SK-N-SH treated with all-trans-retinoic acid at 6 μM for 48 hours (cell line): ENCODE measurements around the gene TAMALIN.

Experiments
- ATAC-seq: fragments of 200-7000 bp; cut with Tn5 transposase; 3 replicates; pipeline ENCODE4 v1.9.1; 2020; ENCODE audit warnings: mild to moderate bottlenecking, moderate library complexity
- ARNTL ChIP-seq: fragments of 450-650 bp; formaldehyde crosslinking; IDR thresholded peaks from 2 replicates; pipeline ENCODE4 v1.5.0; 2020; ENCODE audit warnings: low read depth, mild to moderate bottlenecking, moderate library complexity, borderline replicate concordance
- BACH2 ChIP-seq: fragments of 250-450 bp; sonication (Bioruptor Pico); IDR thresholded peaks from 2 replicates; pipeline ENCODE4 v1.9.0; 2021; ENCODE audit warnings: mild to moderate bottlenecking, borderline replicate concordance
- CSDC2 ChIP-seq: fragments of 250-450 bp; sonication (Bioruptor Pico); IDR thresholded peaks from 2 replicates; pipeline ENCODE4 v1.5.0; 2020; ENCODE audit warnings: mild to moderate bottlenecking, moderate library complexity
- GLIS3 ChIP-seq: fragments of 250-450 bp; sonication (Bioruptor Pico); IDR thresholded peaks from 2 replicates; pipeline ENCODE4 v1.5.0; 2020; ENCODE audit warnings: mild to moderate bottlenecking, moderate library complexity
- ISL1 ChIP-seq: fragments of 250-450 bp; sonication (Bioruptor Pico); IDR thresholded peaks from 2 replicates; pipeline ENCODE4 v2.1.2; 2022; ENCODE audit warnings: mild to moderate bottlenecking, moderate library complexity
- OSR1 ChIP-seq: fragments of 250-450 bp; sonication (Bioruptor Pico); IDR thresholded peaks from 2 replicates; pipeline ENCODE4 v1.8.0; 2022; ENCODE audit warnings: moderate library complexity, mild to moderate bottlenecking, inconsistent platforms
- PPARA ChIP-seq: fragments of 250-450 bp; sonication (Bioruptor Pico); IDR thresholded peaks from 2 replicates; pipeline ENCODE4 v1.5.0; 2020; ENCODE audit warnings: mild to moderate bottlenecking, borderline replicate concordance
- RARB ChIP-seq: fragments of 250-450 bp; sonication (Bioruptor Pico); IDR thresholded peaks from 2 replicates; pipeline ENCODE4 v1.8.0; 2021; ENCODE audit warnings: mild to moderate bottlenecking, moderate library complexity
- TCF4 ChIP-seq: fragments of 250-450 bp; sonication (Bioruptor Pico); IDR thresholded peaks from 2 replicates; pipeline ENCODE4 v1.8.0; 2021; ENCODE audit warnings: mild to moderate bottlenecking, moderate library complexity, borderline replicate concordance
- TOX ChIP-seq: fragments of 250-450 bp; sonication (Bioruptor Pico); IDR thresholded peaks from 2 replicates; pipeline ENCODE4 v1.8.0; 2021; ENCODE audit warnings: mild to moderate bottlenecking, moderate library complexity, borderline replicate concordance
- ZC3H10 ChIP-seq: fragments of 250-450 bp; sonication (Bioruptor Pico); IDR thresholded peaks from 2 replicates; pipeline ENCODE4 v1.5.1; 2021; ENCODE audit warnings: mild to moderate bottlenecking, moderate library complexity
- ZFP30 ChIP-seq: fragments of 450-650 bp; formaldehyde crosslinking; IDR thresholded peaks from 2 replicates; pipeline ENCODE4 v1.5.0; 2022; ENCODE audit warnings: mild to moderate bottlenecking, moderate library complexity
- ZNF565 ChIP-seq: fragments of 450-650 bp; formaldehyde crosslinking; conservative IDR thresholded peaks from 2 replicates; pipeline ENCODE4 v1.5.0; 2020; ENCODE audit warnings: low read depth, mild to moderate bottlenecking, moderate library complexity
- ZNF70 ChIP-seq: fragments of 450-650 bp; formaldehyde crosslinking; IDR thresholded peaks from 2 replicates; pipeline ENCODE4 v1.5.0; 2020; ENCODE audit warnings: mild to moderate bottlenecking, moderate library complexity
- ZNF8 ChIP-seq: fragments of 450-650 bp; formaldehyde crosslinking; IDR thresholded peaks from 2 replicates; pipeline ENCODE4 v1.5.0; 2020; ENCODE audit warnings: mild to moderate bottlenecking, moderate library complexity
- TF ChIP-seq, protein P1 (sequence below): fragments of 250-450 bp; sonication (Bioruptor Pico); IDR thresholded peaks from 2 replicates; pipeline ENCODE4 v1.8.0; 2020; ENCODE audit warnings: mild to moderate bottlenecking, moderate library complexity, borderline replicate concordance
- TF ChIP-seq, protein P2 (sequence below): fragments of 250-450 bp; sonication (Bioruptor Pico); IDR thresholded peaks from 2 replicates; pipeline ENCODE4 v1.5.1; 2021; ENCODE audit warnings: mild to moderate bottlenecking, moderate library complexity
- TF ChIP-seq, protein P3 (sequence below): fragments of 250-450 bp; sonication (Bioruptor Pico); IDR thresholded peaks from 2 replicates; pipeline ENCODE4 v1.5.1; 2020; ENCODE audit warnings: low read depth, mild to moderate bottlenecking, moderate library complexity
- TF ChIP-seq, protein P4 (sequence below): fragments of 250-450 bp; sonication (Bioruptor Pico); IDR thresholded peaks from 2 replicates; pipeline ENCODE4 v1.5.0; 2020; ENCODE audit warnings: mild to moderate bottlenecking, moderate library complexity
- TF ChIP-seq, protein P5 (sequence below): fragments of 250-450 bp; sonication (Bioruptor Pico); IDR thresholded peaks from 2 replicates; pipeline ENCODE4 v1.8.0; 2021; ENCODE audit warnings: low read depth, mild to moderate bottlenecking, moderate library complexity, borderline replicate concordance

TAMALIN gene

DNA sequence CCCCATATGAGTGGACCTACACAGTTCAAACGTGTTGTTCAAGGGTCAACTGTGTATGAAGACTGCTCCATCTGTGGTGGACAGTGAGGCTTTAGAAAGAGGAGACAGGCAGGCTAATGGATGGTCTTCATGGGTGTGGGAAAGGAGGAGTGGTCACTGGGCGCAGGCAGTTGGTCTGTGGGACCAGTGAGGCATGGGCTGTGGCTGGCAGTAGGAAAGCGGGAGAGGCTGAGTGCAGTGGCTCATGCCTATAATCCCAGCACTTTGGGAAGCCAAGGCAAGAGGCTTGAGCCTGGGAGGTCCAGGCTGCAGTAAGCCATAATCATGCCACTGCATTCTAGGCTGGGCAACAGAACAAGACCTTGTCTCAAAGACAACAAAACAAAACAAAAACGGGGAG is 42.5 kb downstream of the TAMALIN start:
- no peak for ATAC-seq
- TF ChIP-seq BACH2 (no peak), TOX (CRISPR knock-in tag) (no peak), ZNF70 (no peak), ISL1 (no peak), RARB (CRISPR knock-in tag) (no peak), GLIS3 (CRISPR knock-in tag) (no peak), CSDC2 (no peak), ZFP30 (CRISPR knock-in tag) (no peak), ARNTL (no peak), ZC3H10 (no peak), TCF4 (CRISPR knock-in tag) (no peak), ZNF565 (CRISPR knock-in tag) (no peak), PPARA (no peak), OSR1 (CRISPR knock-in tag) (no peak), ZNF8 (CRISPR knock-in tag) (no peak)
- TF ChIP-seq, protein P1, sequence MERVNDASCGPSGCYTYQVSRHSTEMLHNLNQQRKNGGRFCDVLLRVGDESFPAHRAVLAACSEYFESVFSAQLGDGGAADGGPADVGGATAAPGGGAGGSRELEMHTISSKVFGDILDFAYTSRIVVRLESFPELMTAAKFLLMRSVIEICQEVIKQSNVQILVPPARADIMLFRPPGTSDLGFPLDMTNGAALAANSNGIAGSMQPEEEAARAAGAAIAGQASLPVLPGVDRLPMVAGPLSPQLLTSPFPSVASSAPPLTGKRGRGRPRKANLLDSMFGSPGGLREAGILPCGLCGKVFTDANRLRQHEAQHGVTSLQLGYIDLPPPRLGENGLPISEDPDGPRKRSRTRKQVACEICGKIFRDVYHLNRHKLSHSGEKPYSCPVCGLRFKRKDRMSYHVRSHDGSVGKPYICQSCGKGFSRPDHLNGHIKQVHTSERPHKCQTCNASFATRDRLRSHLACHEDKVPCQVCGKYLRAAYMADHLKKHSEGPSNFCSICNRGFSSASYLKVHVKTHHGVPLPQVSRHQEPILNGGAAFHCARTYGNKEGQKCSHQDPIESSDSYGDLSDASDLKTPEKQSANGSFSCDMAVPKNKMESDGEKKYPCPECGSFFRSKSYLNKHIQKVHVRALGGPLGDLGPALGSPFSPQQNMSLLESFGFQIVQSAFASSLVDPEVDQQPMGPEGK (CRISPR knock-in tag): no peak
- TF ChIP-seq, protein P2, sequence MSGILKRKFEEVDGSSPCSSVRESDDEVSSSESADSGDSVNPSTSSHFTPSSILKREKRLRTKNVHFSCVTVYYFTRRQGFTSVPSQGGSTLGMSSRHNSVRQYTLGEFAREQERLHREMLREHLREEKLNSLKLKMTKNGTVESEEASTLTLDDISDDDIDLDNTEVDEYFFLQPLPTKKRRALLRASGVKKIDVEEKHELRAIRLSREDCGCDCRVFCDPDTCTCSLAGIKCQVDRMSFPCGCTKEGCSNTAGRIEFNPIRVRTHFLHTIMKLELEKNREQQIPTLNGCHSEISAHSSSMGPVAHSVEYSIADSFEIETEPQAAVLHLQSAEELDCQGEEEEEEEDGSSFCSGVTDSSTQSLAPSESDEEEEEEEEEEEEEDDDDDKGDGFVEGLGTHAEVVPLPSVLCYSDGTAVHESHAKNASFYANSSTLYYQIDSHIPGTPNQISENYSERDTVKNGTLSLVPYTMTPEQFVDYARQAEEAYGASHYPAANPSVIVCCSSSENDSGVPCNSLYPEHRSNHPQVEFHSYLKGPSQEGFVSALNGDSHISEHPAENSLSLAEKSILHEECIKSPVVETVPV (CRISPR knock-in tag): no peak
- TF ChIP-seq, protein P3, sequence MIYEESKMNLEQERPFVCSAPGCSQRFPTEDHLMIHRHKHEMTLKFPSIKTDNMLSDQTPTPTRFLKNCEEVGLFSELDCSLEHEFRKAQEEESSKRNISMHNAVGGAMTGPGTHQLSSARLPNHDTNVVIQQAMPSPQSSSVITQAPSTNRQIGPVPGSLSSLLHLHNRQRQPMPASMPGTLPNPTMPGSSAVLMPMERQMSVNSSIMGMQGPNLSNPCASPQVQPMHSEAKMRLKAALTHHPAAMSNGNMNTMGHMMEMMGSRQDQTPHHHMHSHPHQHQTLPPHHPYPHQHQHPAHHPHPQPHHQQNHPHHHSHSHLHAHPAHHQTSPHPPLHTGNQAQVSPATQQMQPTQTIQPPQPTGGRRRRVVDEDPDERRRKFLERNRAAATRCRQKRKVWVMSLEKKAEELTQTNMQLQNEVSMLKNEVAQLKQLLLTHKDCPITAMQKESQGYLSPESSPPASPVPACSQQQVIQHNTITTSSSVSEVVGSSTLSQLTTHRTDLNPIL (CRISPR knock-in tag): no peak
- TF ChIP-seq, protein P4, sequence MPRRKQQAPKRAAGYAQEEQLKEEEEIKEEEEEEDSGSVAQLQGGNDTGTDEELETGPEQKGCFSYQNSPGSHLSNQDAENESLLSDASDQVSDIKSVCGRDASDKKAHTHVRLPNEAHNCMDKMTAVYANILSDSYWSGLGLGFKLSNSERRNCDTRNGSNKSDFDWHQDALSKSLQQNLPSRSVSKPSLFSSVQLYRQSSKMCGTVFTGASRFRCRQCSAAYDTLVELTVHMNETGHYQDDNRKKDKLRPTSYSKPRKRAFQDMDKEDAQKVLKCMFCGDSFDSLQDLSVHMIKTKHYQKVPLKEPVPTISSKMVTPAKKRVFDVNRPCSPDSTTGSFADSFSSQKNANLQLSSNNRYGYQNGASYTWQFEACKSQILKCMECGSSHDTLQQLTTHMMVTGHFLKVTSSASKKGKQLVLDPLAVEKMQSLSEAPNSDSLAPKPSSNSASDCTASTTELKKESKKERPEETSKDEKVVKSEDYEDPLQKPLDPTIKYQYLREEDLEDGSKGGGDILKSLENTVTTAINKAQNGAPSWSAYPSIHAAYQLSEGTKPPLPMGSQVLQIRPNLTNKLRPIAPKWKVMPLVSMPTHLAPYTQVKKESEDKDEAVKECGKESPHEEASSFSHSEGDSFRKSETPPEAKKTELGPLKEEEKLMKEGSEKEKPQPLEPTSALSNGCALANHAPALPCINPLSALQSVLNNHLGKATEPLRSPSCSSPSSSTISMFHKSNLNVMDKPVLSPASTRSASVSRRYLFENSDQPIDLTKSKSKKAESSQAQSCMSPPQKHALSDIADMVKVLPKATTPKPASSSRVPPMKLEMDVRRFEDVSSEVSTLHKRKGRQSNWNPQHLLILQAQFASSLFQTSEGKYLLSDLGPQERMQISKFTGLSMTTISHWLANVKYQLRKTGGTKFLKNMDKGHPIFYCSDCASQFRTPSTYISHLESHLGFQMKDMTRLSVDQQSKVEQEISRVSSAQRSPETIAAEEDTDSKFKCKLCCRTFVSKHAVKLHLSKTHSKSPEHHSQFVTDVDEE (CRISPR knock-in tag): no peak

DNA sequence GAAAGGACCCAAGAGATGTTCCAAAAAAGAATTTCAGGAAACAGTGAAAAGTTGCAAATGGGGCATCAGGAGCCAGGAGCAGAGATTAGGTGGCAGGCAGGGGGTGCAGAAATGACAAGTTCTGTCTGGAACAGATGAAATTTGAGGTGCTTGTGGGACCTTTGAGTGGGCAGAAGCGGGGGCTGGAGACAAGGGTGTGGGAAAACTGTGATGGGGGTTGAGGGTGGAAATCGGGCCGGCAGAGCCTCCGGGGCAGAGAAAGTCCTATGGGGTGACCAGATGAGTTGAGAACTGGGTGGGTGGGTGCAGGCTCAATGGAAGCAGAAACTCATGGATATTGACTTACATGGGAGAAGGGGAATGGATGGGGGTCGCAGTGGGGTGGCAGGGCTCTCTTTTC is 42.9 kb downstream of the TAMALIN start:
- TF ChIP-seq ZNF8 (CRISPR knock-in tag) (no peak), TCF4 (CRISPR knock-in tag) (no peak), ZNF565 (CRISPR knock-in tag) (no peak), RARB (CRISPR knock-in tag) (no peak), BACH2 (no peak), ZNF70 (no peak), GLIS3 (CRISPR knock-in tag) (no peak)
- TF ChIP-seq, protein P4 (CRISPR knock-in tag): no peak
- TF ChIP-seq, protein P5, sequence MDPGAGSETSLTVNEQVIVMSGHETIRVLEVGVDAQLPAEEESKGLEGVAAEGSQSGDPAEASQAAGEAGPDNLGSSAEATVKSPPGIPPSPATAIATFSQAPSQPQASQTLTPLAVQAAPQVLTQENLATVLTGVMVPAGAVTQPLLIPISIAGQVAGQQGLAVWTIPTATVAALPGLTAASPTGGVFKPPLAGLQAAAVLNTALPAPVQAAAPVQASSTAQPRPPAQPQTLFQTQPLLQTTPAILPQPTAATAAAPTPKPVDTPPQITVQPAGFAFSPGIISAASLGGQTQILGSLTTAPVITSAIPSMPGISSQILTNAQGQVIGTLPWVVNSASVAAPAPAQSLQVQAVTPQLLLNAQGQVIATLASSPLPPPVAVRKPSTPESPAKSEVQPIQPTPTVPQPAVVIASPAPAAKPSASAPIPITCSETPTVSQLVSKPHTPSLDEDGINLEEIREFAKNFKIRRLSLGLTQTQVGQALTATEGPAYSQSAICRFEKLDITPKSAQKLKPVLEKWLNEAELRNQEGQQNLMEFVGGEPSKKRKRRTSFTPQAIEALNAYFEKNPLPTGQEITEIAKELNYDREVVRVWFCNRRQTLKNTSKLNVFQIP: no peak
- TF ChIP-seq, protein P1 (CRISPR knock-in tag): no peak
- no peak for ATAC-seq
